Glomerular endothelial cell (primary cell): ENCODE measurements around the gene NUTF2. TPM values are rescaled to one million over a fixed set of nuclear protein-coding genes. Genes with fewer than 3 reads are reported as not detected.

Source experiments
- DNase-seq: peaks from one replicate; pipeline ENCODE4 v3.0.0-alpha.2; 2011; ENCODE audit warnings: low read depth, low spot score; ENCODE audit errors: extremely low read depth
- total RNA-seq: library from RNA; depleted of rRNA; stranded (reverse); fragments of >200 nt; gene quantifications from 2 replicates; pipeline ENCODE4 v1.2.3, GENCODE V29; 2015

Gene NUTF2
- total RNA-seq = 253 and 269 TPM in 2 replicates

DNA sequence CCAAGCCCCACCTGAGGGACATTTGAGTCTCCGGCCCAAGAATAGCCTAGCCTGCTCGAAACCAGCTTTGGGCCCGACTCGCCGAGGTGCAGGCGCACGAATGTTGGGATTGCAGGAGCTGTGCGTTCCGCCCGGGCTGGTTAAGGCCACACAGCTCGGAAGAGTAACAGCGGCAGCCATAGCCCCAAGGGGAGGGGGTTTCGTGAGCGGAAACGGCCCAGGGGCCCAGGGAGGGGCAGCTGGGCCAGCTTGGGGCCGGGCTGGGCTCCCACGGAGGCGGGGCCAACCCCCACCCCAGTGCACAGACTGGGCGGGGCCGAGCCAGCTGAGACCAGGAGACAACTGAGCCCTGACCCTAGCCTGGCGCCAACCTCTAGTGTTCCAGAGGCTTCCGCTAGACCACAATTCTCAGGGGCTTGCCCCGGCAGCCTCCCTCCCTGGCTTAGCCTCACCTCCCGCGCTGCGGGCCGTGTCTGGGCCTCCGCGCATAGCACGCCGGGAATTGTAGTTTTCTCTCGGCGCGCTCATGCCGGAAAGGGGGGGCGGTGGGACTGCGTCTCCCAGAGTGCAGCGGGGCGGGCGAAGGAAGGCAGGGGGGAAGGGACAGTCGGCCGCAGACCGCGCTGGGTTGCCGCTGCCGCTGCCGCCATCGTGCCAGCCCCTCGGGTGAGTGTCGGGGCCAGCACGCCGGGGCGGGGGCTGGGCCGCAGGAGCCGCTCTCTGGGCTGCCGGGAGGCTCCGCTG, at the start of gene NUTF2:
Gene NUTF2 (plus strand): TSS at position 614 of the 744 bp plus-strand sequence. CDS start 18,198 bp downstream, outside the sequence.
- no peak for DNase-seq

DNA sequence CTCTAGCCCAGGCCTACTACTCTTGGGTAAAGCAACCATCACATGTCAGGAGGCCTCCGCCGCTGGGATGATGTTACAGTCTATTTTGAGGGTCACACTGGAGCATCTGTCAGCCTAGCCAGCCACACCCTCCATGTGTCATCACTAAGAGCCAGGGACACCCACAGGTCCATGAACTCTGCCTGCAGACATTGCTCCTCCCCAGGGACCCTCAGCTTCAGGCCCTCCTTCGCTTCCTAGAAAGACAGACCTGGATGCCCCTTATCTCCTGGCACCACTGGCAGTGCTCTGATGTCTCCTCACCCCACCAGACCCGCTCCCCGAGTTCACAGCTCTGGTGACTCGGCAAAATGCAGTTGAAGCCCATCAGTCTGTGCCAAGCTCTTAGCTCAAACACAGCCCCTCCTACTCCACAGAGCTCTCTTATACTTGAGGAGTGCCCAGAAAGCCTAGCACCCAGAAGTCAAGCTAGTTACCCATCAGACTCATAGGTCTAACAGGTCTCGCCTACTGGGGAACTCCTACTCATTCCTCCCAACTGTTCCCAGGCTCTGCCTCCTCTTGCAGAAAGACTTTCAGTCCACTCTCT, 46.3 kb upstream of the NUTF2 start:
- no peak for DNase-seq

DNA sequence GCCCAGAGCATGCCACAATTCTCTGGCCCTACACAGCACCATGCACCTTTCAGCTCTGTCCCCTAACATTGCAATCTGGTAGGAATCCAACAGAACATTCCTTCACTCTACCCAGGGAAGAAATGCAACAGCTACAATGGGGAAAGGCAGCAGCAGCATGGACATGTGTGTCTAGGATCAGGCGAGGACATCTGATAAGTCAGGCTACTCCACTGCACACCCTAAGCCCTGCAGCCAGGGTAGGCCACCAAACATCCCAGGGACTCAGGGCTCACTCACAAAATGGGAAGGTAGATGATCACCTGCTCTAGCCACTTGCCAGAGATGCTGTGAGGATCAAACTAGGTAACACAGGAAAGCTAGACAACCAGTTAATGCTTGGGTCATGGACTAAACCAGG, 45.5 kb upstream of the NUTF2 start:
- DNase-seq = no peak

DNA sequence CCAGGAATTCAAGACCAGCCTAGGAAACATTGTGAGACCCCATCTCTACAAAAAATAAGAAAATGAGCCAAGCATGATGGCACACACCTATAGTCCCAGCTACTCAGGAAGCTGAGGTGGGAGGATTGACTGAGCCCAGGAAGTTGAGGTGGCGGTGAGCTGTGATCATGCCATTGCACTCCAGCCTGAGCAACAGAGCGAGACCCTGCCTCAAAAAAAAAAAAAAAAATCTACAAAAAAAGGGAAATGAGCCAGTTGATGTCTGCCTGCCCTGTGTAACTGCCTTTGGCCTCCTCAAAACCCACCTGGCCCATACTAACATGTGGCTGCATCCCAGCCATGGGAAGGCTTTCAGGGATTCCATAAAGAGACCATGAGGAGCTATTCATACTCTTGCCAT, 44.9 kb upstream of the NUTF2 start:
- no peak for DNase-seq

DNA sequence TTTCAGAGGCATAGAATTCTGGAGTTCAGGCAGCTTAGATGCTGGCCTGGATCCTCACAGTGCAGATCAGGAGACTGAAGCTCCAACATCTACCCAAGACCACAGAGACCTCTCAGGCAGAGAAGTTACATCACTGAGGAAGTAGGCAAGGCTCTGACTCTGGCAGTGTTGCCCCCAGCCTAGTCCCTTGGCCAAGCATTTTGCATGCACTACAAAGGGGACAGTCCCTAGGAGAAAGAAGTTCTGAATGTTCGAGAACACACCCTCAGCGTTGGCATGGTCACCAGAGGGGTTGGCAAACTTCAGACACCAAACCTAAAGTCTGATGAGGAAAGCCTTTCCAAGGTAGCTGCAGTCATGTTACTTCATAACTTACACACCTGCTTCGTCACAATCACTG, 42.8 kb upstream of the NUTF2 start:
- DNase-seq = no peak

DNA sequence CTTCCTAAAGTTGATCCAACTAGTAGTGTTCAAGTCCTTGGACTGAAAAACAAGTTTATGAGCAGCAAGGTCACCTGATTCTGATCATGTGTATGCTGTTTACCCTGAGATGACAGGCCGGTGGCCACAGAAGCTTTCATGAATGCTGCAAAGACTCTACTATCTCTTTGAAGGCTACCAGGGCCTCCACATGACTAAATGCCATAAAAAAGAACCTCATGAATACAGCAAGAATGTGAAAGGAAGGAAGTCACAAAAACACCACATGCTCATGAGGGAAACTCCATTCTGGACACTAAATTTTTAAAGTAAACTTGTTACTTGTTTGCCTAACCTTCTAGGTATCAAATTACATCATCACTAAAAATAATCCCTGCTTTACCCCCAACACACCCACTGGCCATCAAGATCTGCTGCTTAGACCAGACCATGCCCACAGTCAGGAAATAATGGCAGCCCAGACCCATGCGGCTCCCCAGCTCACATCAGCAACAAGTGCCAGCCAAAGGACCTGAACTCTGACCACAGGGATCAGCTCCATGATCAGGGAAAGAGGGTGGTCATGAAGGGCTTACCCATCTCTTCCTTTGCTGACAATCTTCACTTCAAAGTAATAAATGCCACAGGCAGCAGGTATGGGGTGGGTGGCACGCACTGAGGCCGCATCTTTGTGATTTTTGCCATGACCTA, 41.7 kb upstream of the NUTF2 start:
- DNase-seq = no peak

DNA sequence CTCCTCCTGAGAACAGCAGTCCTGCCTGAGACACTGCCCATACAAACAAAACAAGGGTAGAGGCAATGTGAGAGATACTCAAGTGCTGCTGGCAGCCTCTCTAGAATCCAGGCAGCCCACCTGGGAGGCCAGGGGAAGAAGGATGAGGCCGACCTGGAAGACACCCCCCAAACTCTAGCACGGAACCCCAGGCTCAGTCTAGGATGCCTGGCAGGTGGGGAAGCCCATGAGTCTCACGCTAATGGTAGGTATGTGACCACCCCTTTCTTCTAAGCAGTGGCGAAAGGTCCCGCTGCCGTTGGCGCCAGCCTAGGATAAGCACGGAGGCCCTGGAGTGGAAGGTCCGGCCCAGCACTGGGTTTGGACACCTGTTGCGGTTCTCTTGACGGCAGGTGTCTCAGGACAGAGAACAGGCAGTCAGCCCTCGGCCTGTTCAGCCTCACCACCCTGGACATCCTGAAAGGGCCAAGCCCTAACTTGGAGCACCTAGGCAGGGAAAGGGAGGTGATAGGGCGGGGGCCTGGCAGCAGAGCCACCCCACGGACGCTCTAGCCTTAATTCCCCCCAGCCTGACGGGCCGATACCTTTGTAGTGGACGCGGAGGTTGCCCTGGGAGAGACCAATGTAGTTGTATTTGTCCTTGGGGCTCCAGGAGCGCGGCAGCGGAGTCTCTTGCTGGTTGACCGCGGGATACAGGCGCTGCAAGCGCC, 40.9 kb upstream of the NUTF2 start:
- no peak for DNase-seq

DNA sequence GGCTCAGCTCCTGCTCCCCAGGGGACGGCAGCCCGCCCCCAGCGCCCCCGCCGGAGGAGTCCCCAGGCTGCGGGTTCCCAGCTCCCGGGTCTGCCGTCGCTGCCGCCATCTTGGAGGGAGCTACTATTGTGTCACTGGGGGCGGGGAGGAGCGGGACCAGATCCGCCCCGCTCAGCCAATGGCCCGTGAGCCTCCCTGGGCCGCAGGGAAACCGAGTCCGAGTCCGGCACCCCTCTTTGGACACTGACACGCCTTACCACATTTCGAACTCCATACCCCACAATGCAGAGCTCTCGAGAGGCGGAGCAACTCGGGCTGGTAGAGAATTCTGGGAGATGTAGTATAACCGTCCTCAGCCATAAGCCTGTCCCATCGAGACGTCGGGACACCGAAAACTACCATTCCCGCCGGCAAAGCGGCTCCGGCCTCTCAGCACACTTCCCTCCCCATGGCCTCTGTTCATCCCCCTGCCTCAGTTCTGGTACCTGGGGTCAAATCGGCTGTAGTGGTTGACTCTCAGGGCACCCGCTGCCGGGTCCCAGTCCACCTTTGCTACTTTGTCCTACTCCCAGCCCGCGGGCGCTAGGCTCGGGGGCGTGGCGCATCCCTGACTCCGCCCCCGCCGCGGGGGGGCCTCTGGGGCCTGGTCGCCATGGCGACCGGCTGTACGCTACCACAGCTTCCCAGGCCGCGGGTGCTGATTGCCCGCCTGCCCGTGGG, 40.1 kb upstream of the NUTF2 start, which contains the start of the genes RANBP10 and TSNAXIP1:
Gene RANBP10 (minus strand): TSS at position 133 of the 720 bp plus-strand sequence. CDS start 24 bp downstream, at position 109.
Gene TSNAXIP1 (plus strand): TSS at position 462 of the 720 bp plus-strand sequence. CDS start 261 bp downstream, outside the sequence.
- peak; percentile 94 for DNase-seq

DNA sequence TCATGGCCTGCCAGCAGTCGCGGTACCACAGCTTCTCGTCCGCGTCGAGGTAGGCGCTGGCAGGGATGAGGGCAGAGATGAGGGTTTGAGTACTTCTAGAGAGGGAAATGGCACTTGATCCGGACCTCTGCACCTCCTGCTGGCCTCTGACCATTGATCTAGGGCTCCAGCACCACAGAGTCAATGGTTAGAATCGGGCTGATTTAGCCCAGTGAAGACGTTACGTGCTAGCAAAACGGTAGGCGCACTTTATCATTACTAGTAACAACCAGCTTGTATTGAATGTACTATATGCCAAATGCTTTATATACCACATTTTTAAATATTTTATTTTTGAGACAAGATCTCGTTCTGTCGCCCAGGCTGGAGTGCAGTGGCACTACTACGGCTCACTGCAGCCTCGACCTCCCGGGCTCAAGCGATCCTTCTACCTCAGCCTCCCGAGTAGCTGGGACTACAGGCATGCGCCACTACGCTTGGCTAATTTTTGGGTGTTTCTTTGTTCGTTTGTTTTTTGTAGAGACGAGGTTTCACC, 39.5 kb upstream of the NUTF2 start:
- DNase-seq = no peak

DNA sequence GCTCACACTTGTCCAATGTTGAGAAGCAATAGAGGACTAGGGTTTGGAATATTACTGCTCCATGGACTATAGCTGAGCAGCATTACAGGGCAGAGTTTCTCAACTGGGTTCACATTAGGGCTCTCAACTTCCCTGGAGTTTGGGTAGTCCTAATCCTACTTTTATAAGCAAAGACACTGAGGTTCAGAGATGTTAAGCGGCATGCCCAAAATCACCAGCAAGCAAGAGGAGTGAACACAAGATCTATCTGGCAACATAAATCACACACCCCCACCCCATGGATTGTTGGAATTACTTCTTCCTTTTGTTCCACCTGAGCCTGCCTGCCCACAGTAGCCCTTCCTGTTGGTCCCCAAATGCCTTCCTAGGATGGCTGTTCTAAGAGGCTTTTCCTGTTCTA, 34.8 kb upstream of the NUTF2 start:
- DNase-seq = no peak

DNA sequence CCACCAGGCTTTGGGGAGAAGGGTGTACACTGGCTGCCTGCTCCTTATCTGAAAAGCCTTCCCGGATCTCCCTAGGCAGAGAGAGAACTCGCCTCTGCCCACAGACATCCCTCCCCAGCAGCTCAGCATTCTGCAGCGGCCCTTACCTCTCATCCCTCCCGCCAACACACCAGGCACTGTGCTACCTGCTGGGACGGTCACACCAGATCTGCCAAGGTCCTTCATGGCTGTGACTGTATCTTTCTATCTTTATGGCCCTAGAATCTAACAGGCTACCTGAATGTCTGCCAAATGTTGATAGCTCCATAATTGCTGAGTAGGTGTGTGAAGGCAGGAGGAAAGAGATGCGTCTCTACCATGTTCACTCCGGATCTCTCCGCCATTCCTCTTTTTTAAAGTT, 32.2 kb upstream of the NUTF2 start:
- no peak for DNase-seq

DNA sequence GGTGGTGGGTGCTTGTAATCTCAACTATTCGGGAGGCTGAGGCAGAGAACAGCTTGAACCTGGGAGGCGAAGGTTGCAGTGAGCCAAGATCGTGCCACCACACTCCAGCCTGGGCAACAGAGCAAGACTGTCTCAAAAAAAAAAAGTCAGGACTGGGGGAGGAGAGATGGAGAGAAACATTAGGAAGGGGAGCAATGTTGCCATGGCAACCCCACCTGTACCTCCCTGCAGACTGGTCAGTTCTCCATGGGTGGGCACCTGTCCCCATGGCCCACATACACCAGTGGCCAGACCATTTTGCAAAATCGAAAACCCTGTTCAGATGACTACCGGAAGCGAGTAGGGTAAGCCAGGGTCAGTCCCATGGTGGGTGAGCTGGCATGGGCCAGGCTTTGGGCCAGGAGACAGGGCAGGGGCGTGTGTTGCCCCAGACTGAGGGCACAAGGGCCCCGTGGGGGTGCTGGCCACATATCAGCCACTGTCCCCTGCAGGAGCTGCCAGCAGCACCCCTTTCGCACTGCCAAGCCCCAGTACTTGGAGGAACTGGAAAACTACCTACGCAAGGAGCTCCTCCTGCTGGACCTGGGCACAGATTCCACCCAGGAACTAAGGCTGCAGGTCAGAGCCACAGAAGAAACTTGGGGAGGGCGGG, 26.0 kb upstream of the NUTF2 start:
- no peak for DNase-seq

DNA sequence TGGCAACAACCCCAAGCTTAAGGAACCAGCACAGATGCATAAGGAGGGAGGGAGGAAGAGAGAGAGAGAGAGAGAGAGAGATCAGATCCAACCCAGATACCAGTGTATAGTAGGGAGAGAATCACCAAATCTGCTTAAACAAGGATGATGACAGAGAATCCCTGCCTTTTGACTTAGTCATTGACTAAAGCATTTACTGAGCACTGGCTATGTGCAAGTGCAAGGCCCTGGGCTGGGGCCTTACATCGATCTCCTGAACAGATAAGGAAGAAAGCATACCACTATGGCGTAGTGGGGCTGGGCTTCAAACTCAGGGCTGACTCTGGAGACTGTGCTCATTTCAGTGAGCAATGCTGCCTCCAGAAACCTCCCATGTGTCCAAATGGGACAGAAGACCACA, 24.2 kb upstream of the NUTF2 start:
- no peak for DNase-seq

DNA sequence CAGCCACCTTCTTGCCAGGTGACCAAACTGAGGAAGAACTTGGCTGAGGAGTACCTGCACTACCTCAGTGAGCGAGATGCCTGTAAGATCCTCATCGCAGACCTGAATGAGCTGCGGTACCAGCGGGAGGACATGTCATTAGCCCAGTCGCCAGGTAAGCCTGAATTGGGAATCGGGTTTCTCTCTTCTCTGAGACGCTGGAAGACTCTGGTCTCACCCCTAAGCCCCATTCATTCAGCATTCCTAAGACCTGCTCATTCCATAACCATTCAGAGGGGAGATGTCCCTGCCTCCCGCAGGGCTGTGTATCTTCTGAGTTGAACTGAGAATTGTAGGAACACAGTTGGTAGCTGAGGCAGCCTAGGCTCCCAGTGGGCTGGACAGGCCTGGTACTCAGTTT, 21.6 kb upstream of the NUTF2 start:
- DNase-seq = no peak

DNA sequence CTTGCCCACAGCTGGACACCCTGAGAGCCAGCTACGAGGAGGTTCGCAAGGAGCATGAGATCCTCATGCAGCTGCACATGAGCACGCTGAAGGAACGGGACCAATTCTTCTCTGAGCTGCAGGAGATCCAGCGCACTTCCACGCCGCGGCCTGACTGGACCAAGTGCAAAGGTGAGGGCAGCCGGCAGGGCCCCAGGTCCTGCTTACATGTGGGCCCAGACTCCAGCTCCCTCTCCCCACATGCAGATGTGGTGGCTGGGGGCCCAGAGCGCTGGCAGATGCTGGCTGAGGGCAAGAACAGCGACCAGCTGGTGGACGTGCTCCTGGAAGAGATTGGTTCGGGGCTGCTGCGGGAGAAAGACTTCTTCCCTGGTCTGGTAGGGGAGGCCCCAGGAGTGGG, 20.8 kb upstream of the NUTF2 start:
- DNase-seq = no peak

DNA sequence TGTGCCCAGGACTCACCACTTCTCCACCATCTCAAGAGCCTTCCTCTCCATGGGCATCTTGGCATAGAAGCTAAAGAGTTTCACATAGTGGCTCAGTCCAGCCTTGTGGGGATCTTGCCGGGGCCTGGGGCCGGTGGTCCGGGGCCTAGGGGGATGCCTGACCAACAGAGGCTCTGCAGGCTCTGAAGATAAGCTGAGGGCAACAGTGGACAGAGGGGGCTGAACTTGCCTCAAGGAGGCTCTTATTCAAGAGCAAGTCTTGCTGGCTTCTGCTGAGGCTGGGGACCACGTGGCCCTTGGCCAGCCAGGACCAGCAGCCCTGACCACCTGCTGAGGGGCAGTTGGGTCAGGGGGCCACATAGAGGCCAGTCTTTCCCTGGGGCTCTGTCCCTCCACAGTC, 18.1 kb upstream of the NUTF2 start:
- DNase-seq = no peak

DNA sequence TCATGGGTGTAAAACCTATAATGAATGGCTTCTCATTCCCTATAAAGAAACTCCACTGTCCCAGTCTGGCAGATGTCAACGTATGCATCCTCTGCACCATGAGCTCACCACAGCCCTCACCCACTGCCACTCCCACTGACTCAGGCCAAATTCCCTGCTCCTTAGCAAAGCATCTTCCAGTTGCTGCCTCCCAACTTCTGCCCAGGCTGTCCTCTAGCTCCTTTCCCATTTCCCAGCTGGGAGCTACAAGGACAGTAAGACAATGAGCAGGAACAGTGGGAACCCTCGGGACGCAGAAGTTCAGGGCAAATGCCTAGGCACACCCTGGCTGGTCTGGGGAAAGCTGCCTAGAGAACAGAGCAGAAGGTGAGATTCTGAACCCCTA, 13.7 kb upstream of the NUTF2 start:
- no peak for DNase-seq

DNA sequence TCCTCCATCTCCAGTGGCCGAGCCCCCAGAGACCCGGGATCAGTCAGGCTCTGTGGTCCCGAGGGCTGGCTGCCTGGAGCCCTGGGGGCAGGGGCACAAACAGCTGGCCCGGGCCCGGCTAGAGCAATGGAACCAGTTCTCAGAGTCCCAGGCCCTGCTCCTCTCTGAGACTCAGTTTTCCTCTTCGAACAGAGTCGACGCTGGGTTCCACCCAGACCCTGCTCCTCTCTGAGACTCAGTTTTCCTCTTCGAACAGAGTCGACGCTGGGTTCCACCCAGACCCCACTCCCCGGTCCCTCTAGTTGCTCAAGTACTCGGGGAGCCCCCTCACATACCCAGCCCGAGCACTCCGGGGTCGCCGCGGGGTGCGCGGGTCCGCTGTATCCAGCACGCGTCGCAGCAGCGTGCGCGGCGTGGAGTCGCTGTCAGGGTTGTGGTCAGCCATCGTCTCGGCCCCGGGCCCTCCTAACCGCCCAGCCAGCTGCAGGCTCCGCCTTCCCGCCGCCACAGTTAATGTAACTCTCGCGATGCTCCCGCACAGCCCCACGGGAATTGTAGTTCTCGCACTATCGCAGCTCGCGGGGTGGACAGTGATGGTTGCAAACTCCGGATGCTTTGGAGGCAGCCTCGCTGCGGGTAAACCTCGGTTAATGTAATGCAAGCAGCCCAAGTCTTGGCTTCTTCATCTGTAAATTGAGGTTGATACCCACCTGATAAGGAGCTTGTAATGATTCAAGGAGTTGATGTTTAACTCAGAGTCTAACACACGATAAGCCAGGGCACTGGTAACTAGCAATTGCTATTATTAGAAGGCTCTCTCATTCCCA, 13.1 kb upstream of the NUTF2 start:
- DNase-seq = no peak

DNA sequence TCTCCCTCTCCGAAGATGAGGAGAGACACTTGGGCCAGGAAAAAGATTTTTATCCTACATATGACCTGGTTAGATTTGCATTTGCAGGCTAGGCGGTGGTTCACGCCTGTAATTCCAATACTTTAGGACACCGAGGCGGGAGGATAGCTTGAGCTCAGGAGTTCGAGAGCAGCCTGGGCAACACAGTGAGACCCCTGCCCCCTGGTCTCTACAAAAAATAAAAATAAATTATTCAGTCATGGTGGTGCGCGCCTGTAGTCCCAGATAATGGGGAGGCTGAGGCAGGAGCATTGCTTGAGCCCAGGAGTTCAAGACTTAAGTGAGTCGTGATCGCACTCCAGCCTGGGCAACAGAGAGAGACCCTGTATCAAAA, 12.5 kb upstream of the NUTF2 start:
- DNase-seq = no peak
